ENCODE data around the gene BORCS5.

- TF ChIP-seq RFX5 (IDR thresholded peaks at IDR 0.05; ENCODE audit: low read depth, low read length) (no peak), NFE2L2 (IDR thresholded peaks at IDR 0.05; ENCODE audit: low read depth, low read length) (no peak), CTCF (conservative IDR thresholded peaks at IDR 0.05; ENCODE audit: low read depth, low read length) (no peak), MXI1 (IDR thresholded peaks at IDR 0.05; ENCODE audit: borderline replicate concordance, low read depth, low read length) (no peak)
These were observed 75.5 kb downstream of the BORCS5 start for GRCh38 chr12:12432364-12432763.

All from IMR-90 (cell line).